ENCODE results near the gene ZNF182.

DNA sequence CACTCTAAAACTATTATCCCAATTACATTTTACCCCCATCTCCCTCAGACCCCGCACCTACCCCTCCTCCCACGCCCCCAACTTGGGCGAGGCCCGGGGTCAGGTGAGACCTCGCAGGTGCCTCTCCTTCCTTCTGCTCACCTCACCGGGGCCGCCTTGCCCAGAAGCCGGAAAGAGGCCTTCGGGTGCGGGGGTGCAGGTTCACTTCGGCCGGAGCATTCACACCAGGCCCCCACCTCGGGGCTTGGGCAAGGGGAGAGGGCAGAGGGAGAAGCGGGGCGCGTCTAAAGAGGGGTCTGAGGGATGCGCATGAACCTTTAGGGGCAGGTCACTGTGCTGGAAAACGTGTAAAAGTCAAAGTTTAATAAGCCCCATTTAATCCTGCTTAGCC is 427 bp downstream of the ZNF182 start:
- TF ChIP-seq, protein P1, sequence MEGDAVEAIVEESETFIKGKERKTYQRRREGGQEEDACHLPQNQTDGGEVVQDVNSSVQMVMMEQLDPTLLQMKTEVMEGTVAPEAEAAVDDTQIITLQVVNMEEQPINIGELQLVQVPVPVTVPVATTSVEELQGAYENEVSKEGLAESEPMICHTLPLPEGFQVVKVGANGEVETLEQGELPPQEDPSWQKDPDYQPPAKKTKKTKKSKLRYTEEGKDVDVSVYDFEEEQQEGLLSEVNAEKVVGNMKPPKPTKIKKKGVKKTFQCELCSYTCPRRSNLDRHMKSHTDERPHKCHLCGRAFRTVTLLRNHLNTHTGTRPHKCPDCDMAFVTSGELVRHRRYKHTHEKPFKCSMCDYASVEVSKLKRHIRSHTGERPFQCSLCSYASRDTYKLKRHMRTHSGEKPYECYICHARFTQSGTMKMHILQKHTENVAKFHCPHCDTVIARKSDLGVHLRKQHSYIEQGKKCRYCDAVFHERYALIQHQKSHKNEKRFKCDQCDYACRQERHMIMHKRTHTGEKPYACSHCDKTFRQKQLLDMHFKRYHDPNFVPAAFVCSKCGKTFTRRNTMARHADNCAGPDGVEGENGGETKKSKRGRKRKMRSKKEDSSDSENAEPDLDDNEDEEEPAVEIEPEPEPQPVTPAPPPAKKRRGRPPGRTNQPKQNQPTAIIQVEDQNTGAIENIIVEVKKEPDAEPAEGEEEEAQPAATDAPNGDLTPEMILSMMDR (IDR thresholded peaks at IDR 0.05), result no peak
- TF ChIP-seq POLR2A (IDR thresholded peaks at IDR 0.05), result no peak
